ENCODE results near the gene SAP30L. TPM values are rescaled to one million over a fixed set of nuclear protein-coding genes. Genes with fewer than 3 reads are reported as not detected.

Gene SAP30L
- total and polyA plus RNA-seq, 2 experiments from 2014 or later, result 21.4 to 29.3 TPM

DNA sequence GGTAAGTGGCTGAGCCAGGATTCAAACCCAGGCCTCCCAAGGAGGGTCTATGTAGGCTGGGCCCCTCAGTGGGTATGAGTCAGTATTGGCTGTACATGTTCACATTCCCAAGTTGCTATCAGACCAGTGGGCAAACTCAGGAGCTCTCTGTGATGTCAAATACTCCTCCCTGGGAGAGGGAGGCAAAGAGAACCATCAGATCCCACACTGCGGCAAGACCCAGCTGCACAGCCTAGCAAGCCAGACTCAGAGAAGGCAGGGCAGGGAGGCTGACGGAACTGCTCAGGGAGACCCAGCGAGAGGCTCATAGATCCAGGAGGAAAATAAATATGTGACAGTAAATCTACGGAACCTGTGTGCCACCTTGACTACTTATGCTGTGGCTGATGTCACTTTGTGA lies 42.6 kb upstream of the SAP30L start:
- no peak overlapping the region for H3K4me2 ChIP-seq
- H4K20me1 ChIP-seq (replicated peaks; ENCODE audit: insufficient read depth), result no peaks in the 10 kb centered on the region; the same call in 1 of the 2 replicates
- no peak overlapping the region for H2AFZ ChIP-seq
- H3K27me3 Mint-ChIP-seq (ENCODE audit: insufficient read depth, low read depth, poor library complexity), result peaks cover 3% of the 10 kb centered on the region
- H3K4me3 ChIP-seq, result no peak overlapping the region
- H3F3A ChIP-seq (replicated peaks; ENCODE audit: low read depth), result no peaks in the 10 kb centered on the region
- no peak overlapping the region for H3K4me3 Mint-ChIP-seq
- no peaks in the 10 kb centered on the region for H3K79me2 ChIP-seq (replicated peaks; ENCODE audit: insufficient read depth)
- no peaks in the 10 kb centered on the region for H3K4me1 ChIP-seq (ENCODE audit: insufficient read depth)
- no peak for ATAC-seq
- no peak overlapping the region for H3K27ac ChIP-seq (ENCODE audit: low read depth)
- H3K27ac Mint-ChIP-seq, result no peak overlapping the region
- no peaks in the 10 kb centered on the region for H3K27me3 ChIP-seq (ENCODE audit: insufficient read depth)
- H3K4me1 Mint-ChIP-seq, result peaks cover 9% of the 10 kb centered on the region; the same call in 2 of the 3 replicates
- TF ChIP-seq POLR2AphosphoS5 (IDR thresholded peaks at IDR 0.05; ENCODE audit: low read depth), result no peak
- TF ChIP-seq ZNF114 (CRISPR knock-in tag; IDR thresholded peaks at IDR 0.05), result no peak
- TF ChIP-seq JUNB (IDR thresholded peaks at IDR 0.05; ENCODE audit: unreplicated experiment), result no peak
- TF ChIP-seq CREB1 (CRISPR knock-in tag; IDR thresholded peaks at IDR 0.05; ENCODE audit: low read depth), result no peak
- TF ChIP-seq, protein P1, sequence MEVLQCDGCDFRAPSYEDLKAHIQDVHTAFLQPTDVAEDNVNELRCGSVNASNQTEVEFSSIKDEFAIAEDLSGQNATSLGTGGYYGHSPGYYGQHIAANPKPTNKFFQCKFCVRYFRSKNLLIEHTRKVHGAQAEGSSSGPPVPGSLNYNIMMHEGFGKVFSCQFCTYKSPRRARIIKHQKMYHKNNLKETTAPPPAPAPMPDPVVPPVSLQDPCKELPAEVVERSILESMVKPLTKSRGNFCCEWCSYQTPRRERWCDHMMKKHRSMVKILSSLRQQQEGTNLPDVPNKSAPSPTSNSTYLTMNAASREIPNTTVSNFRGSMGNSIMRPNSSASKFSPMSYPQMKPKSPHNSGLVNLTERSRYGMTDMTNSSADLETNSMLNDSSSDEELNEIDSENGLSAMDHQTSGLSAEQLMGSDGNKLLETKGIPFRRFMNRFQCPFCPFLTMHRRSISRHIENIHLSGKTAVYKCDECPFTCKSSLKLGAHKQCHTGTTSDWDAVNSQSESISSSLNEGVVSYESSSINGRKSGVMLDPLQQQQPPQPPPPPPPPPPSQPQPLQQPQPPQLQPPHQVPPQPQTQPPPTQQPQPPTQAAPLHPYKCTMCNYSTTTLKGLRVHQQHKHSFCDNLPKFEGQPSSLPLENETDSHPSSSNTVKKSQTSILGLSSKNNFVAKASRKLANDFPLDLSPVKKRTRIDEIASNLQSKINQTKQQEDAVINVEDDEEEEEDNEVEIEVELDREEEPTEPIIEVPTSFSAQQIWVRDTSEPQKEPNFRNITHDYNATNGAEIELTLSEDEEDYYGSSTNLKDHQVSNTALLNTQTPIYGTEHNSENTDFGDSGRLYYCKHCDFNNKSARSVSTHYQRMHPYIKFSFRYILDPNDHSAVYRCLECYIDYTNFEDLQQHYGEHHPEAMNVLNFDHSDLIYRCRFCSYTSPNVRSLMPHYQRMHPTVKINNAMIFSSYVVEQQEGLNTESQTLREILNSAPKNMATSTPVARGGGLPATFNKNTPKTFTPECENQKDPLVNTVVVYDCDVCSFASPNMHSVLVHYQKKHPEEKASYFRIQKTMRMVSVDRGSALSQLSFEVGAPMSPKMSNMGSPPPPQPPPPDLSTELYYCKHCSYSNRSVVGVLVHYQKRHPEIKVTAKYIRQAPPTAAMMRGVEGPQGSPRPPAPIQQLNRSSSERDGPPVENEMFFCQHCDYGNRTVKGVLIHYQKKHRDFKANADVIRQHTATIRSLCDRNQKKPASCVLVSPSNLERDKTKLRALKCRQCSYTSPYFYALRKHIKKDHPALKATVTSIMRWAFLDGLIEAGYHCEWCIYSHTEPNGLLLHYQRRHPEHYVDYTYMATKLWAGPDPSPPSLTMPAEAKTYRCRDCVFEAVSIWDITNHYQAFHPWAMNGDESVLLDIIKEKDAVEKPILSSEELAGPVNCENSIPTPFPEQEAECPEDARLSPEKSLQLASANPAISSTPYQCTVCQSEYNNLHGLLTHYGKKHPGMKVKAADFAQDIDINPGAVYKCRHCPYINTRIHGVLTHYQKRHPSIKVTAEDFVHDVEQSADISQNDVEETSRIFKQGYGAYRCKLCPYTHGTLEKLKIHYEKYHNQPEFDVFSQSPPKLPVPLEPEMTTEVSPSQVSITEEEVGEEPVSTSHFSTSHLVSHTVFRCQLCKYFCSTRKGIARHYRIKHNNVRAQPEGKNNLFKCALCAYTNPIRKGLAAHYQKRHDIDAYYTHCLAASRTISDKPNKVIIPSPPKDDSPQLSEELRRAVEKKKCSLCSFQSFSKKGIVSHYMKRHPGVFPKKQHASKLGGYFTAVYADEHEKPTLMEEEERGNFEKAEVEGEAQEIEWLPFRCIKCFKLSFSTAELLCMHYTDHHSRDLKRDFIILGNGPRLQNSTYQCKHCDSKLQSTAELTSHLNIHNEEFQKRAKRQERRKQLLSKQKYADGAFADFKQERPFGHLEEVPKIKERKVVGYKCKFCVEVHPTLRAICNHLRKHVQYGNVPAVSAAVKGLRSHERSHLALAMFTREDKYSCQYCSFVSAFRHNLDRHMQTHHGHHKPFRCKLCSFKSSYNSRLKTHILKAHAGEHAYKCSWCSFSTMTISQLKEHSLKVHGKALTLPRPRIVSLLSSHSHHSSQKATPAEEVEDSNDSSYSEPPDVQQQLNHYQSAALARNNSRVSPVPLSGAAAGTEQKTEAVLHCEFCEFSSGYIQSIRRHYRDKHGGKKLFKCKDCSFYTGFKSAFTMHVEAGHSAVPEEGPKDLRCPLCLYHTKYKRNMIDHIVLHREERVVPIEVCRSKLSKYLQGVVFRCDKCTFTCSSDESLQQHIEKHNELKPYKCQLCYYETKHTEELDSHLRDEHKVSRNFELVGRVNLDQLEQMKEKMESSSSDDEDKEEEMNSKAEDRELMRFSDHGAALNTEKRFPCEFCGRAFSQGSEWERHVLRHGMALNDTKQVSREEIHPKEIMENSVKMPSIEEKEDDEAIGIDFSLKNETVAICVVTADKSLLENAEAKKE (CRISPR knock-in tag; IDR thresholded peaks at IDR 0.05), result no peak
- no peak for TF ChIP-seq CTCF (conservative IDR thresholded peaks at IDR 0.05; ENCODE audit: low read depth in 2 of 2)
- H3K36me3 ChIP-seq (ENCODE audit: insufficient read depth), result no peaks in the 10 kb centered on the region
- H3K9me3 Mint-ChIP-seq, result no peaks in the 10 kb centered on the region
- no peaks in the 10 kb centered on the region for H3K36me3 Mint-ChIP-seq (ENCODE audit: low read depth)
- DNase-seq (ENCODE audit: low spot score), result no peak
- no peaks in the 10 kb centered on the region for H3K9me2 ChIP-seq (ENCODE audit: insufficient read depth)
